Heart left ventricle (tissue), 13 donors: ENCODE data around the gene DOCK4.

Experiments used
- CTCF ChIP-seq, 12 donors: fragments of 200-600 bp; sonication (generic) in 4 of 12; IDR thresholded peaks; one replicate each; pipeline versions ENCODE4 v1.5.0 to v1.8.0; 2018 to 2022; ENCODE audit warnings: antibody characterized with exemption in 12 of 12, mild to moderate bottlenecking in 5 of 12
- POLR2A ChIP-seq, 2 donors: fragments of 450-650 bp; IDR thresholded peaks; one replicate each; pipeline ENCODE4 v1.6.1; 2017; ENCODE audit warnings: antibody characterized with exemption in 2 of 2, mild to moderate bottlenecking in 2 of 2, moderate library complexity in 2 of 2
- donor health status: ischemic (EF 13 %, LVEDD 7.1; RV severe dilation, severe dysfunction).
- donor health status: DM: no; HTN: yes; CAD: no.
- donor health status: DM: no; HTN: no; CAD: no.
- donor health status: ischemic (EF 25% LVEDD 6.9; RV normal size, moderate dysfunction).
- donor health status: ischemic (EF 25% LVEDD 5.7; RV mildly dilated, moderate dysfunction).
- donor health status: ischemic (EF 35%, LVEDD 5.7; RV mildly dilated, moderate dysfunction).
- donor health status: nonischemic (EF 11% LVEDD 7.7; RV severe dilation, severe dysfunction).
- donor health status: DM: yes; HTN: yes; CAD: no.
- donor health status: PGD.
- donor health status: ischemic (EF 29% LVEDD 5.4; RV normal size, mild dysfunction).
- donor health status: nonischemic (EF 23%, LVEDD 6.1; RV moderate dilation, normal function).

- TF ChIP-seq CTCF (IDR thresholded peaks at IDR 0.05): no peak
- TF ChIP-seq POLR2A (IDR thresholded peaks at IDR 0.05): no peak
Observed at GRCh38 chr7:112168915-112169314, 37.3 kb downstream of the DOCK4 start.
